Hepatocyte (in vitro differentiated cells): ENCODE results near the gene POFUT1.

Experiments
- EZH2 ChIP-seq: fragments of 200-600 bp; sonication (generic); IDR thresholded peaks from 2 replicates; pipeline ENCODE4 v1.6.1; 2016; ENCODE audit warnings: antibody characterized with exemption, mild to moderate bottlenecking, borderline replicate concordance
- TF ChIP-seq, protein P1 (sequence below): fragments of 200-600 bp; sonication (generic); IDR thresholded peaks from 2 replicates; pipeline ENCODE4 v1.5.1; 2016; ENCODE audit warnings: antibody characterized with exemption, mild to moderate bottlenecking; ENCODE audit not compliant: poor library complexity

DNA sequence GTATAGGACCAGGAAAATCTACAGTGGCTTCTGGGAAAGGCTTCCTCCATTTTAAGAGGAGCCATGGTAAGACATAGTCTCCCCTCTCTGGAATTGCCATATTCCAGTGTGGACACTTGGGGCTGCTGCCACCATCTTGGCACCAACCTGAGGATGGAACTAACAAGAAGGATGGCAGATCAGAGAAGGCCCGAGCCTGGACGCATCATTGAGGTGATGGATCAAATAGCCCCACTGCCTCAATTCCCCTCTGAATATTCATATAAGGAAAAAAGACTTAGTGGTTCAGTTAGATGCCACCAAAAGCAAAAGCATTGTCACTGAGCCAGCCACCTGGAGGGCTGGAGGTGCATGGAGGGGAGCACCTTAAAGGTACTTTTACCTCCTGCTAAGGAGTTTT, 26.1 kb upstream of the POFUT1 start:
- no peak for TF ChIP-seq EZH2
- TF ChIP-seq, protein P1, sequence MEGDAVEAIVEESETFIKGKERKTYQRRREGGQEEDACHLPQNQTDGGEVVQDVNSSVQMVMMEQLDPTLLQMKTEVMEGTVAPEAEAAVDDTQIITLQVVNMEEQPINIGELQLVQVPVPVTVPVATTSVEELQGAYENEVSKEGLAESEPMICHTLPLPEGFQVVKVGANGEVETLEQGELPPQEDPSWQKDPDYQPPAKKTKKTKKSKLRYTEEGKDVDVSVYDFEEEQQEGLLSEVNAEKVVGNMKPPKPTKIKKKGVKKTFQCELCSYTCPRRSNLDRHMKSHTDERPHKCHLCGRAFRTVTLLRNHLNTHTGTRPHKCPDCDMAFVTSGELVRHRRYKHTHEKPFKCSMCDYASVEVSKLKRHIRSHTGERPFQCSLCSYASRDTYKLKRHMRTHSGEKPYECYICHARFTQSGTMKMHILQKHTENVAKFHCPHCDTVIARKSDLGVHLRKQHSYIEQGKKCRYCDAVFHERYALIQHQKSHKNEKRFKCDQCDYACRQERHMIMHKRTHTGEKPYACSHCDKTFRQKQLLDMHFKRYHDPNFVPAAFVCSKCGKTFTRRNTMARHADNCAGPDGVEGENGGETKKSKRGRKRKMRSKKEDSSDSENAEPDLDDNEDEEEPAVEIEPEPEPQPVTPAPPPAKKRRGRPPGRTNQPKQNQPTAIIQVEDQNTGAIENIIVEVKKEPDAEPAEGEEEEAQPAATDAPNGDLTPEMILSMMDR: no peak
